K562 (cell line): ENCODE measurements around the gene RHPN2. TPM values are rescaled to one million over a fixed set of nuclear protein-coding genes. Genes with fewer than 3 reads are reported as not detected.

ENCODE experiments used
- ATAC-seq: fragments of 200-7000 bp; cut with Tn5 transposase; 3 replicates; pipeline ENCODE4 v1.9.1; 2020; ENCODE audit warnings: moderate library complexity
- BruUV-seq: library from RNA; stranded (reverse); fragments of 400-500 nt; replicated peaks from 2 replicates; lab custom pipeline; 2021; lab: Mats Ljungman, UMichigan
- CTCF ChIA-PET: fragments of 300-600 bp; formaldehyde crosslinking; extraction: SDS; loops from one replicate; lab custom pipeline; 2021; ENCODE audit warnings: low intra/inter-chr PET ratio; lab: Yijun Ruan, JAX
- POLR2A ChIA-PET: fragments of 300-600, 350-650 bp; sonication (Branson Sonifier 250); formaldehyde crosslinking; extraction: SDS; loops from one replicate; lab custom pipeline; 2021; ENCODE audit warnings: antibody characterized with exemption, inconsistent platforms; lab: Yijun Ruan, JAX
- DNase-seq, 4 experiments: peaks; one replicate each; pipeline versions ENCODE4 v3.0.0 to v3.0.0-alpha.2; 2011 to 2018; ENCODE audit warnings: low spot score in 3 of 4, mixed read lengths in 3 of 4; ENCODE audit errors: extremely low read depth in 1 of 4
- FAIRE-seq: peaks from 2 replicates; lab custom pipeline; 2011; peaks lifted over from hg19 to GRCh38; lab: Jason Lieb, UNC
- H2AFZ ChIP-seq: 2 replicates; pipeline ENCODE4 v1.6.0; 2011; ENCODE audit warnings: low read depth, low read length, control low read depth, inconsistent platforms
- H3K27ac ChIP-seq: fragments of 200-600 bp; 3 replicates; pipeline ENCODE4 v1.8.0; 2011; ENCODE audit warnings: low read depth, mild to moderate bottlenecking, control low read depth, inconsistent platforms, low read length, moderate library complexity, mixed read lengths; ENCODE audit errors: extremely low read depth
- H3K27me3 ChIP-seq, 2 experiments: fragments of 300-600 bp in 1 of 2; 2 replicates in 1 of 2; 3 replicates in 1 of 2; pipeline versions ENCODE4 v1.6.0 to v1.8.0; 2011; ENCODE audit warnings: inconsistent platforms in 2 of 2, low read length in 2 of 2, mild to moderate bottlenecking in 1 of 2, mixed read lengths in 1 of 2, moderate library complexity in 1 of 2; ENCODE audit not compliant: control insufficient read depth in 2 of 2, insufficient read depth in 2 of 2
- H3K36me3 ChIP-seq: fragments of 300-600 bp; 3 replicates; pipeline ENCODE4 v1.8.0; 2011; ENCODE audit warnings: mild to moderate bottlenecking, low read length, inconsistent platforms; ENCODE audit not compliant: control insufficient read depth, insufficient read depth
- H3K4me1 ChIP-seq, 2 experiments: fragments of 200-600 bp in 1 of 2; replicated peaks in 1 of 2; 2 replicates in 1 of 2; 3 replicates in 1 of 2; pipeline versions ENCODE4 v1.5.1 to v1.8.0; 2011; ENCODE audit warnings: inconsistent platforms in 2 of 2, low read length in 2 of 2, mild to moderate bottlenecking in 1 of 2, mixed read lengths in 1 of 2, moderate library complexity in 1 of 2; ENCODE audit not compliant: control insufficient read depth in 2 of 2, insufficient read depth in 2 of 2
- H3K4me2 ChIP-seq: 2 replicates; pipeline ENCODE4 v1.6.1; 2011; ENCODE audit warnings: low read length, control low read depth, inconsistent platforms, mixed read lengths; ENCODE audit not compliant: insufficient read depth
- H3K4me3 ChIP-seq: fragments of 200-600 bp; sonication (generic), shearing (Covaris generic); 2 replicates; pipeline ENCODE4 v1.5.1; 2016; ENCODE audit warnings: control low read depth, inconsistent platforms
- H3K79me2 ChIP-seq: fragments of 200-600 bp; 3 replicates; pipeline ENCODE4 v1.8.0; 2011; ENCODE audit warnings: low read length, inconsistent platforms; ENCODE audit not compliant: control insufficient read depth, insufficient read depth
- H3K9ac ChIP-seq, 2 experiments: 2 replicates each; pipeline versions ENCODE4 v1.6.0 to v1.6.1; 2011; ENCODE audit warnings: low read depth in 2 of 2, low read length in 2 of 2, control low read depth in 1 of 2, inconsistent platforms in 1 of 2, mild to moderate bottlenecking in 1 of 2, mixed read lengths in 1 of 2; ENCODE audit not compliant: insufficient read depth in 1 of 2
- H3K9me1 ChIP-seq: one replicate; pipeline ENCODE4 v1.6.0; 2011; ENCODE audit warnings: inconsistent platforms, mild to moderate bottlenecking, low read length, moderate library complexity; ENCODE audit not compliant: control insufficient read depth, insufficient read depth
- H3K9me3 ChIP-seq: replicated peaks from 2 replicates; pipeline ENCODE4 v1.5.1; 2011; ENCODE audit warnings: low read depth, low read length, inconsistent platforms; ENCODE audit not compliant: control insufficient read depth, insufficient read depth
- H4K20me1 ChIP-seq: replicated peaks from 2 replicates; pipeline ENCODE4 v1.6.1; 2011; ENCODE audit warnings: low read length, inconsistent platforms, mixed read lengths; ENCODE audit not compliant: control insufficient read depth, insufficient read depth
- CBX1 ChIP-seq: sonication (generic); IDR thresholded peaks from 2 replicates; pipeline ENCODE4 v1.6.1; 2016; ENCODE audit warnings: antibody characterized with exemption, low read depth, mild to moderate bottlenecking
- CBX2 ChIP-seq: fragments of 200-600 bp; sonication (generic); IDR thresholded peaks from one replicate; pipeline ENCODE4 v1.6.1; 2012; ENCODE audit warnings: mild to moderate bottlenecking, low read length, inconsistent platforms; ENCODE audit not compliant: insufficient read depth, poor library complexity, severe bottlenecking
- HMGN3 ChIP-seq: IDR thresholded peaks from 2 replicates; pipeline ENCODE4 v1.6.1; 2011; ENCODE audit warnings: borderline replicate concordance, low read depth, mild to moderate bottlenecking, mixed read lengths, low read length; ENCODE audit not compliant: insufficient read length; ENCODE audit errors: extremely low read depth
- PRDM10 ChIP-seq: fragments of 450-650 bp; IDR thresholded peaks from 2 replicates; pipeline ENCODE4 v1.6.1; 2018; ENCODE audit not compliant: partially characterized antibody
- TEAD1 ChIP-seq, 2 experiments: fragments of 450-650 bp in 1 of 2; sonication (generic) in 1 of 2; formaldehyde crosslinking; IDR thresholded peaks; 2 replicates each; pipeline versions ENCODE4 v1.4.0 to v1.8.0; 2020 to 2022; ENCODE audit warnings: mild to moderate bottlenecking in 2 of 2, missing genetic modification reagents in 1 of 2
- WGBS: fragments of 100-300 bp; shearing (Covaris generic); methylation state at CpG from one replicate; pipeline ENCODE4 v1.1.6; 2016; ENCODE audit warnings: low coverage, mixed read lengths; ENCODE audit not compliant: insufficient coverage; ENCODE audit errors: missing lambda C conversion rate; 5-methylcytosine and 5-hydroxymethylcytosine counted together
- in situ Hi-C: fragments of 300-500 bp; cut with MboI; formaldehyde crosslinking; loops from 4 replicates; pipeline ENCODE4 v1.15.0; 2018; ENCODE audit warnings: inconsistent platforms, mixed read lengths
- intact Hi-C: fragments of 100-400 bp; cut with micrococcal nuclease; formaldehyde crosslinking; loops from 2 replicates; pipeline ENCODE4 v1.14.2; 2022
- polyA plus RNA-seq, 8 experiments: library from polyadenylated mRNA; depleted of rRNA in 4 of 8; stranded (reverse) in 5 of 8; unstranded in 3 of 8; fragments of >200 nt; fragmentation: Nextera tagmentation in 2 of 8; fragmentation: Illumina TruSeq in 1 of 8; extraction: Ambion mirVana in 2 of 8; extraction: Trizol in 1 of 8; gene quantifications; 2 replicates each; pipeline versions ENCODE4 v1.2.1 to v1.2.3, GENCODE V29; 2011 to 2014; ENCODE audit warnings: inconsistent platforms in 1 of 8, missing spikeins in 1 of 8
- total RNA-seq, 7 experiments: library from RNA; depleted of rRNA in 6 of 7; stranded (reverse); fragments of >200 nt in 6 of 7; fragmentation: Illumina TruSeq in 2 of 7; extraction: Trizol in 2 of 7; gene quantifications; 2 replicates each; pipeline versions ENCODE4 v1.2.1 to v1.2.3, GENCODE V29; 2011 to 2021; ENCODE audit warnings: low replicate concordance in 1 of 7
- TF ChIP-seq, protein P1 (sequence below), 2 experiments: fragments of 450-650 bp; IDR thresholded peaks; 2 replicates each; pipeline ENCODE4 v1.6.1; 2016; ENCODE audit warnings: mild to moderate bottlenecking in 2 of 2, borderline replicate concordance in 1 of 2, low read depth in 1 of 2, moderate library complexity in 1 of 2

The RHPN2 gene
- total and polyA plus RNA-seq, 9 of the 15 experiments (the other 6 are each of a cell fraction or from before 2014, with no cell fraction given): 0.63 to 9.9 (median 3.2) TPM

DNA sequence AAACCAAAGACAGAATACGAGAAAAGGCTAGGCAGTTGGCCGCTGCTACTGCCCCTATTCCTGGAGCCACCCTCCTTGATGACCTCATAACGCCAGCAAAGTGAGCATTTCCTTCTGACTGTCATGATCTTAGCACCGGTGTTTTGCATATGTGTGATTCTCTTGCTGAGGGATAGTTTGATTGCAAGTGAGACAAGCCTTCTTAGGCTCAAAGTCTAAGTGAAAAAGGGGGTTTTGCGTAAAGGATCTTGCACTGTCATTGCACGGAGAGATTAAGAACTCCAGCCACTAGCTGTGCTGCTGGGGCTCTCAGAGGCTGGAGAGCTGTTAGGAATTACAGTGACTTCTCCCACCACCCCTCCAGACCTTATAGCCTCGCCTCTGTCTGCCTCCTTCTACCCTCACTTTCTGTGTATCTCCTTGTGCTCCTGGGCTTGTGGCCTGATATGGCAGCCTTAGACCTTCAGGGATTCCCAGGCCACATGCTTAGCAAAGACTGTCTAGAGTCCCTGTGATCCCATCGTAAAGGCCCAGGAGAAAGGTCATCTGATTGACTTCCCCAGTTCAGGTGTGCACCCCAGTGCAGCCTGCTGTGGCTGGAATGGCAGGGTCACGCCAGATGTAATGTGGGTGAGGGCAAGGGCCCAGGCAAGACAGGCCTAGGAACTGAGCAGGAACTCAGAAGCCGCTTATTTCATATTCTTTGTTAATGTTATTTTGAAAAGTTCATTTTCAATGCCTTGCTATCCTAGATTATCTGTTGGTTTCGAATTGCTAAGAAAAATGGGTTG, 28.9 kb upstream of the RHPN2 start:
- Histone ChIP-seq H4K20me1 (0 out of 2 replicates have a peak, but pooled peaks cover 5% of the 10 kb centered on the region), H3K9me1 (peaks cover 8% of the 10 kb centered on the region), H3K9ac (peak overlapping the region; percentile 11 to 48; a peak in 2 of 4 replicates), H3K4me3 (no peak overlapping the region), H3K36me3 (peaks cover 79% of the 10 kb centered on the region), H3K4me2 (peak overlapping the region; percentile 53), H3K27ac (peak overlapping the region; percentile 74), H3K9me3 (no peaks in the 10 kb centered on the region), H3K4me1 (peaks cover 12% of the 10 kb centered on the region in 2 experiments; a peak in 3 of 5 replicates), H2AFZ (peak overlapping the region; percentile 47; the same call in 1 of the 2 replicates), H3K27me3 (no peaks in the 10 kb centered on the region), H3K79me2 (no peaks in the 10 kb centered on the region)
- peak; percentile 31 to 60 (median 43) for DNase-seq
- no TSS peak for BruUV-seq
- peak; percentile 93 for ATAC-seq
- POLR2A ChIA-PET: interaction anchor here (1.1 to 1.2 kb wide), 2 partner anchors 12 to 14 kb away, joined by 3 to 6 read pairs; partner anchors contain the start of gene GPATCH1
- intact Hi-C loops (no loop called here), in situ Hi-C loops (no loop called here)
- peak; percentile 90 for FAIRE-seq
- WGBS: 40% methylated on average over 11 of the region's 11 CpGs
- CTCF ChIA-PET: no interaction called here
- TF ChIP-seq PRDM10 (no peak), CBX1 (no peak), TEAD1 (CRISPR knock-in tag; IDR thresholded peaks at IDR 0.05) (no peak), HMGN3 (no peak), CBX2 (no peak)
- TF ChIP-seq, protein P1, sequence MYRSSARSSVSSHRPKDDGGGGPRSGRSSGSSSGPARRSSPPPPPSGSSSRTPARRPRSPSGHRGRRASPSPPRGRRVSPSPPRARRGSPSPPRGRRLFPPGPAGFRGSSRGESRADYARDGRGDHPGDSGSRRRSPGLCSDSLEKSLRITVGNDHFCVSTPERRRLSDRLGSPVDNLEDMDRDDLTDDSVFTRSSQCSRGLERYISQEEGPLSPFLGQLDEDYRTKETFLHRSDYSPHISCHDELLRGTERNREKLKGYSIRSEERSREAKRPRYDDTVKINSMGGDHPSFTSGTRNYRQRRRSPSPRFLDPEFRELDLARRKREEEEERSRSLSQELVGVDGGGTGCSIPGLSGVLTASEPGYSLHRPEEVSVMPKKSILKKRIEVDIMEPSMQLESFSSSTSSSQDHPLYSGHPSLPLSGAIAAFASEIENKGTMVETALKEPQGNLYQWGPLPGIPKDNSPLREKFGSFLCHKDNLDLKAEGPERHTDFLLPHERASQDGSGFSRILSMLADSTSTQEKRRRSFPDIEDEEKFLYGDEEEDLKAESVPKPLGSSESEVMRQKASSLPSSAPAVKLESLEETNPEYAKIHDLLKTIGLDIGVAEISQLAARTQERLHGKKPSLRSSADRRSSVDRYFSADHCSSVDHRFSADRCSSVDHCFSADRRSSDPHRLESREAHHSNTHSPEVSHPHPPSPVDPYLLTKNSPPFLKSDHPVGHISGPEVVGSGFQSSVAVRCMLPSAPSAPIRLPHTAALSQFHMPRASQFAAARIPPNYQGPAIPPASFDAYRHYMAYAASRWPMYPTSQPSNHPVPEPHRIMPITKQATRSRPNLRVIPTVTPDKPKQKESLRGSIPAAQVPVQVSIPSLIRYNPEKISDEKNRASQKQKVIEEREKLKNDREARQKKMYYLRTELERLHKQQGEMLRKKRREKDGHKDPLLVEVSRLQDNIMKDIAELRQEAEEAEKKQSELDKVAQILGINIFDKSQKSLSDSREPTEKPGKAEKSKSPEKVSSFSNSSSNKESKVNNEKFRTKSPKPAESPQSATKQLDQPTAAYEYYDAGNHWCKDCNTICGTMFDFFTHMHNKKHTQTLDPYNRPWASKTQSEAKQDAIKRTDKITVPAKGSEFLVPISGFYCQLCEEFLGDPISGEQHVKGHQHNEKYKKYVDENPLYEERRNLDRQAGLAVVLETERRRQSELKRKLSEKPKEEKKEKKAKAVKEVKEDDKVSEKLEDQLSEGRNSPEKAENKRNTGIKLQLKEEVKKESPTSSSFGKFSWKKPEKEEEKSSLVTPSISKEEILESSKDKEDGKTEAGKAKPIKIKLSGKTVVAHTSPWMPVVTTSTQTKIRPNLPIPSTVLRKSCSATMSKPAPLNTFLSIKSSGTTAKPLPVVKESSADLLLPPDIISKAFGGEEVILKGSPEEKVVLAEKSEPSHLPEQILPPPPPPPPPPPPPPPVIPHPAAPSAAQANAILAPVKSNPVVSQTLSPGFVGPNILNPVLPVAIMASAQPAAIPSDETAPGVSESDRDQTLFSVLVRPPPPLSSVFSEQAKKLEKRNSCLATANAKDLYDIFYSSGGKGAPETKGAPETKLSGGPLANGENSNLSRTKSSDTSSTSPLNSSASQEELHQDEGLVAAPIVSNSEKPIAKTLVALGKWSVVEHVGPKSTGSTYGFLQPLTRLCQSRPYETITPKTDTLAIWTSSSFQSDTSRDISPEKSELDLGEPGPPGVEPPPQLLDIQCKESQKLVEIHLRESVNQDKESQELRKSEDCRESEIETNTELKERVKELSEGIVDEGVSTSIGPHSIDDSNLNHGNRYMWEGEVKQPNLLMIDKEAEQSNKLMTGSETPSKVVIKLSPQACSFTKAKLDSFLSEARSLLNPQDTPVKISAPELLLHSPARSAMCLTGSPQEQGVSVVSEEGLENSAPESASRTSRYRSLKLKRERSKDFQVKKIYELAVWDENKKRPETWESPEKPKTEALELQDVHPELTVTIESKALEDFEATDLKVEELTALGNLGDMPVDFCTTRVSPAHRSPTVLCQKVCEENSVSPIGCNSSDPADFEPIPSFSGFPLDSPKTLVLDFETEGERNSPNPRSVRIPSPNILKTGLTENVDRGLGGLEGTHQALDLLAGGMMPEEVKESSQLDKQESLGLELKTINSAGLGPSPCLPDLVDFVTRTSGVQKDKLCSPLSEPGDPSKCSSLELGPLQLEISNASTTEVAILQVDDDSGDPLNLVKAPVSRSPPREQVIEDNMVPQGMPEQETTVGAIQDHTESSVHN (IDR thresholded peaks at IDR 0.05; ENCODE audit: borderline replicate concordance in 1 of 2, low read depth in 1 of 2): no peak
